ENCODE measurements around the gene STXBP6.

DNA sequence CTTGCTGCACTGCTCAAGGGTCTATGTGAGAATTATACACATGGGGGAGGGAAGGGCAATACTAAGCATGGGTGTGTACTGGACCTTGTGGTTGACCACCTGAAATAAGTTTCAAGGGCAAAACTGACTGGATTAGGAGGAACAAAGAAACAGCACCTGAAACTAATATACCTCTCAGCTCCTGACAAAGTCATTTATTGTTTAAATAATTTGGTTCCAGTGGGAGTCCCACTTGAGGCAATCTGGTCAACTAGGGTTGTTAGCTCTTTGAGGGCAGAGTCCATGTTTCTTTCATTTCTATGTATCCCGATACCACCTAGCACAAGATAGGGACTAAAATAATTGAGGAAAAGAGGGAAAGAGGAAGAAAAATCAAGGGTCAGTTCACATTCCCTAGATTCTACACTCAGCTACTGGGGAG, 45.5 kb downstream of the STXBP6 start:
- TF ChIP-seq POLR2AphosphoS5 (IDR thresholded peaks at IDR 0.05) (no peak), POLR2A (IDR thresholded peaks at IDR 0.05) (no peak)
- TF ChIP-seq, protein P1, sequence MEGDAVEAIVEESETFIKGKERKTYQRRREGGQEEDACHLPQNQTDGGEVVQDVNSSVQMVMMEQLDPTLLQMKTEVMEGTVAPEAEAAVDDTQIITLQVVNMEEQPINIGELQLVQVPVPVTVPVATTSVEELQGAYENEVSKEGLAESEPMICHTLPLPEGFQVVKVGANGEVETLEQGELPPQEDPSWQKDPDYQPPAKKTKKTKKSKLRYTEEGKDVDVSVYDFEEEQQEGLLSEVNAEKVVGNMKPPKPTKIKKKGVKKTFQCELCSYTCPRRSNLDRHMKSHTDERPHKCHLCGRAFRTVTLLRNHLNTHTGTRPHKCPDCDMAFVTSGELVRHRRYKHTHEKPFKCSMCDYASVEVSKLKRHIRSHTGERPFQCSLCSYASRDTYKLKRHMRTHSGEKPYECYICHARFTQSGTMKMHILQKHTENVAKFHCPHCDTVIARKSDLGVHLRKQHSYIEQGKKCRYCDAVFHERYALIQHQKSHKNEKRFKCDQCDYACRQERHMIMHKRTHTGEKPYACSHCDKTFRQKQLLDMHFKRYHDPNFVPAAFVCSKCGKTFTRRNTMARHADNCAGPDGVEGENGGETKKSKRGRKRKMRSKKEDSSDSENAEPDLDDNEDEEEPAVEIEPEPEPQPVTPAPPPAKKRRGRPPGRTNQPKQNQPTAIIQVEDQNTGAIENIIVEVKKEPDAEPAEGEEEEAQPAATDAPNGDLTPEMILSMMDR (IDR thresholded peaks at IDR 0.05) = no peak

All from suprapubic skin (tissue), 4 donors.